Epidermal melanocyte (primary cell): ENCODE data around the gene U2SURP.

Source experiments
- DNase-seq: peaks from one replicate; pipeline ENCODE4 v3.0.0; 2011; ENCODE audit warnings: low spot score; ENCODE audit not compliant: insufficient read length

Gene U2SURP

DNA sequence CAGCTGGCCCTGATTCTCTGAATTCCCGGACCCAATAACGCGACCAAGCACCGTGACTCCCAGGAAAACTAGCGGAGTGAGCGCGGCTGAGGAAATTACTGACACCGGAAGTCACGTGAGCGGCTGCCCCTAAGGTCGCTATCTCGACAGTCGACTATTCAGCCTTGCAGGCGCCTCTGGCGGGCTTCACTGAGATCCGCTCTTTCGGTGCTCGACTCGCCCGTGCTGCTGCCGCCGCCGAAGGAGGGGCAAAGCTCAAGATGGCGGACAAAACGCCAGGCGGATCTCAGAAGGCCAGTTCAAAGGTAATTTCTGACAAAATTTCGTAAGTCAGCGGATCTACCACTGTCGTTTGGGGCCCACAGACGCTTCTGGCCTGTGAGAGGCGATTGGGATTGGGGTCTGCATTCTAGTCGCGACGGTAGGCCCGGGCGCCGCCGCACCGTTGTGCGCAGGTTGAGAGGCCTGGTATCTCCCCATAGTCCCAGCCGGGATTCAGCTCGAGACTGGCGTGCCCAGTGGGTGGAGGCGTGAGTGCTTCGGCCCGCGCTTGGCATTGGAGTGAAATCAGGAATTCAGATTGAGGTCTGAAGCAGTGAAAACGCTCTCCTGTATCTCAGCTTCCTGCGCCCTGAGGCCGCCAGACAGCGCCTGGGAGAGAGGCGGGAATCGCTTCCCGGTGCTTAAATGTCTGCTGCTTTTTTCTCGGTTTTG lies at the start of gene U2SURP:
TSS of gene U2SURP (plus strand) at position 202 of the 714 bp plus-strand sequence. CDS start at position 261, 59 bp downstream.
- DNase-seq, result peak; percentile 84

DNA sequence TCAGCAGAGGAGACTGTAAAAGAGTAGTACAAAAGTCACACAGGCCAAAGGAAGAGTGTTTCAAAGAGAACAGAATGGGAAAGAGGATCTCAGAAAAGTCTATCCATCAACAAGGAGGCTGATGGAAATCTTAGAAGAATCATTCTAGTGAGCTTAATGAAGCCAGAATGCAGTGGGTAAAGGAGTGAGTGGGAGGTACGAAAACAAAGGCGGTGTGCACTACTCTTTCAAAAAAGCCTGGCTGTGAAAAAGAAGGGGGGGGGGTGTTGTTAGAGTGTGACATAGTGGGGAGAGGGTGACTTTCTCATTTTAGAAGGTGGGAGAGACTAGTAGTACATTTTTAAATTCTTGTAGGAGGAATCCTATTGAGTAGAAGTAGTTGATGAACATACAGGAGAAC lies 49.6 kb upstream of the U2SURP start:
- no peak for DNase-seq

GRCh38 chr3:142952272-142953193 lies 48.8 kb upstream of the U2SURP start:
- no peak for DNase-seq

GRCh38 chr3:142953443-142953842 lies 47.9 kb upstream of the U2SURP start:
- DNase-seq, result no peak

- DNase-seq, result no peak
These were observed 42.7 kb upstream of the U2SURP start for GRCh38 chr3:142958707-142959106.

DNA sequence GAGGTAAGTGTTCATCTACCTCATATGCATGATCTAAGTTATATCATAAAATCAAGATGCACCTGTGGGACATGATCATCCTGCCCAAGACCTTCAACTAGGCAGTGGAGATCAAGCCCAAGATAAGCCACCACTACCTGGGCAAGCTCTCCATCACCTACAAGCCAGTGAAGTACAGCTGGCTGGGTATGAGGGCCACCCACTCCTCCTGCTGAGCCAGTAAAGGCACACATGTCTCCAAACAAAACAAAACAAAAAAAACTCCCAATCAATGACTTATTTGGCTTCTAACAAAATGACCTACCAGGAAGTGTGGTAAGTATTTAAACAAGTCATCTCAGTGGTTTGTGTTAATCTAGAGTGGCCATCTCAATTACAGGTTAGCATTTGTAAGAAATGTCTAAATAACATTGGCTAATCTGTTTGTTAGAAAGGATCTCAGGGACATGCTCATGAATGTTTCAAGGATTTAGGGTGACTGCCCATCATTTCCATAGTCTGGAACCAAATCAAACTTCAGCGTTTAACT lies 41.0 kb upstream of the U2SURP start:
- no peak for DNase-seq

DNA sequence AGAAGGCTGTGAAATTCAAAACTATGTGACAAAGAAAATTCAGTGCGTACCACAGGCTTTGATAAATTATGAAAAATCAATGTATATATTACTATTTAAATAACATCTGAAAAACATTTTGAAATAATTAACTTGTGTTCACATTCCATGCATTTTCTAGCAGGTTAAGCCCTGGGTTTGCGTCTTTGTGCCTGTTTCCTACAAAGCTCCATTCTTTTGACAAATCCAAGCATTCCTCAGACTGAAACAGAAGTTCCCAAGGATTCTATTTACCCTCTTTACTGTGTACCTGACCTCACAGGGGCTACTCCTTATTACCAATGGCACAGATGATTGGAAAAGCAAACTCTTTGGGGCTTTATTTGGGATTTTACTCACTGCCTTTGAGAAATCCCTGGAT lies 39.8 kb upstream of the U2SURP start:
- no peak for DNase-seq

- DNase-seq, result no peak
These were observed 39.2 kb upstream of the U2SURP start for GRCh38 chr3:142962175-142962519.

GRCh38 chr3:142962520-142963233 lies 38.7 kb upstream of the U2SURP start:
- DNase-seq, result no peak

DNA sequence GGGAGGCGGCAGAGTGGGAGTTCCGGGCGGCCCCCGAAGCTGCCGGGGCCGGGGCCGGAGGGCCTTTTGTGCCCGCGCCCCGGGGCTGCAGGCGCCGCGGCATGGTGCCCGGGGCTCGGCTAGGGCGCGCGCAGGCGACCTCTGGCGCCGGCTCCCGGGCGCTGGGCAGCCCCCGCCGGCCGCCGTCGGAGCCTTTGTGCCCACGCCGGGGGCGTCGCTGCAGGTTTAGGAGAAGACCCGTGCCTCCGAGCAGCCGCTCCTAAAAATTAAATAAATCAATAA lies 38.2 kb upstream of the U2SURP start:
- DNase-seq, result no peak

DNA sequence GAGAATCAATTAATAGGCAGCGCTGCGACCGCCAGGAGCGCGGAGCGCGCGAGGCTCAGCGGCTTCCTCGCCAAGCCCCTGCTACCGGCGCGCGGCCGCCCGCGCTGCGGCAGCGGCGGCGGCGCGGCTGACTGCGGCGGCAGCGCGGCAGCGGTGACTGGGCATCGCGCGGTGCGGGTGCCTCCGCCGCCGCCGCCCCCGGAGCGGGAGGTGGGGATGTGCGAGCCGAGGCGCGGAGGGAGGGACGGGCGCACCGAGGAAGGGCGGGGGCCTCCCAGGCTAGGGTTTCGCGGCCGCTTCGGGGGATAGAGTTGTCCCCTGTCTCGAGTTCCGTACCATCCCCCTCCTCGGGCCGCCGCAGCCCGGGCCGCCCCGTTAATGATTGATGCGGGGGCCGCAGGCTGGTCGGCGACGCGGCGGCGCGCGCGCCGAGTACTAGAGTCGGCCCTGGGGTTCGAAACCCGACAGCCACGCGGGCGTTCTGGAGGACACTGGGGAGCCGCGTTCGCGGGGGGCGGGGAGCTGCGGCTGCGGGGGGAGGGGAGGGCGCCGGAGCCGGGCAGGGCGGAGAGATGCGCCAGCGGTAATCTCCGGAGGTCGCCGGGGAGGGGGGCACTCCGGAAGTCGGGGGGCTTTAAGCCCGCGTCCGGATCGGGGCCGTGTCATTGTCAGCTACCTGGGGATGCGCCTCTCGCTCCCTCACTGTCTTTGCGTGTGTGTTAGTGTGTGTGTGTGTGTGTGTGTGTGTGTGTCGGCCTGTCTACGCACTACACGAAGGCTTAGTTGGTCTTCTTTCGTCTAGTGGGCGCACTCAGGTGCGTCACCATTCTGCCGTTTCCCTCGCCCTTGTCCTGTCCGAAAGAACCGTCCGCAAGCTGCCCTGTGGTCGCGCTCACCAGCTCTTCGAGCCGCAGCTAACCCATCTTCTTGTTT lies 37.6 kb upstream of the U2SURP start, which contains the start of gene PAQR9:
TSS of gene PAQR9 (minus strand) at position 159 of the 933 bp plus-strand sequence. CDS start 338 bp downstream, outside the sequence.
- no peak for DNase-seq

- DNase-seq, result no peak
These were observed 35.8 kb upstream of the U2SURP start for GRCh38 chr3:142965581-142965980.

GRCh38 chr3:142966808-142967207 lies 34.6 kb upstream of the U2SURP start:
- no peak for DNase-seq

- DNase-seq, result no peak
These were observed 32.9 kb upstream of the U2SURP start for GRCh38 chr3:142968319-142969025.

GRCh38 chr3:142971431-142971830 lies 29.9 kb upstream of the U2SURP start:
- DNase-seq, result no peak

GRCh38 chr3:142972092-142972753 lies 29.1 kb upstream of the U2SURP start:
- no peak for DNase-seq

DNA sequence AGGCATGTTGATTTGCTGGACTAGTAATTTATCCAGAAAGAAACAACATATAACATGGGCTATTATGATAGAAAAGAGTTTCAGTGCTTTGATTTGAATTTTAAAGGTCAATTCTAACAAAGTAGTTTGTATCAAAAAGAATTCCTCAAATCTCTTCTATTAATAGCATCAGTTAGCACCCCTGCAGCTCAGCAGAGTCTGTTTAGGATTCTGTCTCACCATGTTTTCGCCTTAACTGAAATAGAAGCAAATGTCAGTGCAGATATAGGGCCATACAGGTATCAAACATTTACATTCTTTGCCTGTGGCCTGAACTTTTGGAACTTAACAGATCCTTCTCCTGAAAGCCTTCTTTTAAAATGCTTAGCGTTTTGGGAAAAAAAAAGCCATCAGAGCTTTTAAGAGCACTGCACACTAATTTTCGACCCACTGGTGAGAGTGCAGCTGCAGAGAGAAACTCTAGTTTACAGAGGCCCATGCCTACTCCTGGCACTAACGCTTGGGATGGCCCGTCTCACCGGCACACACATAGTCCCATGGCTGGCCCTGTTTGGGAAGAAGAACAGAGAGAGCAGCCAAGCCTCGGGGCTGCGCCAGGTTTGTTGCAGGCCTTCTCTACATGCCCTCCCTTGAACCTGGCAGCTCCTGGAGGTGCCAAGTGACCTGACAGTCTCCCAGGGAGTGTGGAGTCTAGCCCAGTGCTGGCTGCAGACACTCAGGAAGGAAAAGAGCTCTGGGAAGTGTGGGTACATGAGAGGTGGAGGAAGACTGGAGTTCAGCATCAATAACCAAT lies 28.0 kb upstream of the U2SURP start:
- DNase-seq, result no peak

- DNase-seq, result no peak
These were observed 25.9 kb upstream of the U2SURP start for GRCh38 chr3:142975316-142975995.
